Measurements from ENCODE around the gene FCMR. TPM values are rescaled to one million over a fixed set of nuclear protein-coding genes. Genes with fewer than 3 reads are reported as not detected.

FCMR gene
- total and polyA plus RNA-seq, 4 donors: 0.70 to 3.6 (median 1.7) TPM

DNA sequence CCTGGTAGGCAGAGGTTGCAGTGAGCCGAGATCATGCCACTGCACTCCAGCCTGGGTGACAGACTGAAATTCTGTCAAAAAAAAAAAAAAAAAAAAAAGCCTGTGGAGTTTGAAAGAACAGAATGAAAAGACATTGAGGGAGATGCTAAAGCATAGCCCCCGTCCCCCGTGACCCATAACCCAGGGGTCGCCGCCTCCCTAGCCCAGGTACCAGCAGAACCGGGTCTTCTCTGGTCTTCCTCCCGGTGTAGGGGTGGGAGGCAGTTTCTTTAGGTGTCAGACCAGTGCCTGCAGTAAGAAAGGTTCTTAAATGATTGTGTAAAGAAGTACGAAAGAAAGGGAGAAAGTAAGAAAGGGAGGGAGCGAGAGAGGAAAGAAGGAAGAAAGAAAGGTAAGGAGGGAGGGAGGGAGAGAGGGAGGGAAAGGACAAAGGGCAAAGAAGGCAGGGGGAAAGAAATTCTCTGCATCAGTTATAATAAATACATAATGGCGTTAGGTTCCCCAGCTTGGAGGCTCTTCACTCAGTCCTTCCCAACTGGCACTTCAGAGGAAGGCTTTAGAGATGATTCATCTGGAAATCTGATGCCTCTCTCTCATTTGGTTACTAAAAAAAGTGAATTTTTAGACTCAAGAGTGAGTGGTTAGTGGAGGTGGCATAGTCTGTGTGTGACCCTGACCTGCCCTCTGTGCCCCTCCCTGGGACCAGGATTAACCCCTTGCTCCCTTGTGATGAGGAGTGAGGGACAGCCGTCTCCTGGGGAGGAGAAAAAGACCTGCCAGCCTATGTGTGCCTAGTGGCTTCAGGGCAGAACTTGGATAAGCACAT is 23.4 kb downstream of the FCMR start (continued):
- TF ChIP-seq, protein P1, sequence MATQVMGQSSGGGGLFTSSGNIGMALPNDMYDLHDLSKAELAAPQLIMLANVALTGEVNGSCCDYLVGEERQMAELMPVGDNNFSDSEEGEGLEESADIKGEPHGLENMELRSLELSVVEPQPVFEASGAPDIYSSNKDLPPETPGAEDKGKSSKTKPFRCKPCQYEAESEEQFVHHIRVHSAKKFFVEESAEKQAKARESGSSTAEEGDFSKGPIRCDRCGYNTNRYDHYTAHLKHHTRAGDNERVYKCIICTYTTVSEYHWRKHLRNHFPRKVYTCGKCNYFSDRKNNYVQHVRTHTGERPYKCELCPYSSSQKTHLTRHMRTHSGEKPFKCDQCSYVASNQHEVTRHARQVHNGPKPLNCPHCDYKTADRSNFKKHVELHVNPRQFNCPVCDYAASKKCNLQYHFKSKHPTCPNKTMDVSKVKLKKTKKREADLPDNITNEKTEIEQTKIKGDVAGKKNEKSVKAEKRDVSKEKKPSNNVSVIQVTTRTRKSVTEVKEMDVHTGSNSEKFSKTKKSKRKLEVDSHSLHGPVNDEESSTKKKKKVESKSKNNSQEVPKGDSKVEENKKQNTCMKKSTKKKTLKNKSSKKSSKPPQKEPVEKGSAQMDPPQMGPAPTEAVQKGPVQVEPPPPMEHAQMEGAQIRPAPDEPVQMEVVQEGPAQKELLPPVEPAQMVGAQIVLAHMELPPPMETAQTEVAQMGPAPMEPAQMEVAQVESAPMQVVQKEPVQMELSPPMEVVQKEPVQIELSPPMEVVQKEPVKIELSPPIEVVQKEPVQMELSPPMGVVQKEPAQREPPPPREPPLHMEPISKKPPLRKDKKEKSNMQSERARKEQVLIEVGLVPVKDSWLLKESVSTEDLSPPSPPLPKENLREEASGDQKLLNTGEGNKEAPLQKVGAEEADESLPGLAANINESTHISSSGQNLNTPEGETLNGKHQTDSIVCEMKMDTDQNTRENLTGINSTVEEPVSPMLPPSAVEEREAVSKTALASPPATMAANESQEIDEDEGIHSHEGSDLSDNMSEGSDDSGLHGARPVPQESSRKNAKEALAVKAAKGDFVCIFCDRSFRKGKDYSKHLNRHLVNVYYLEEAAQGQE (IDR thresholded peaks at IDR 0.05): no peak
- TF ChIP-seq HNF4A (conservative IDR thresholded peaks at IDR 0.05) (no peak), HNF4G (IDR thresholded peaks at IDR 0.05) (no peak)

DNA sequence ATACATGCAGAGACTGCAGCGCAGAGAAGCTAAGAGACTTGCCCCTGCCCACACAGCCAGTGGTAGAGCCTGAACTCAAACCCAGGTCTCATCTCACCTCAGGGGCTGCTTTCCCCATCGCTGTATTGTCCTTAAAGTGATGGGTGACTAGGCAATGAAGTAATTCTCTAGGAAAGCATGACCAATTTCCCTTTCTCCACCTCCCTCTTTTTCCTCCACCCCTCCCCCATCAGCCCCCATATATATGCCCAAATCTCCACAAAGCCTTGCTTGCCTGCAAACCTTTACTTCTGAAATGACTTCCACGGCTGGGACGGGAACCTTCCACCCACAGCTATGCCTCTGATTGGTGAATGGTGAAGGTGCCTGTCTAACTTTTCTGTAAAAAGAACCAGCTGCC is 24.6 kb downstream of the FCMR start, which contains the start of gene IL24:
IL24 (plus strand) TSS at position 269 of the 400 bp plus-strand sequence. CDS start 390 bp downstream, outside the sequence.
- Histone ChIP-seq H3K36me3 (ENCODE audit: control insufficient read depth in 4 of 4, insufficient read depth in 3 of 4, low read depth in 1 of 4, low read length in 3 of 4) (no peaks in the 10 kb centered on the region), H3K9ac (ENCODE audit: low read depth in 1 of 2, low read length in 2 of 2) (no peak within 1 kb of the TSS), H3K27ac (ENCODE audit: low read depth in 1 of 2, low read length in 2 of 2) (no peak within 1 kb of the TSS), H3K9me3 (ENCODE audit: control insufficient read depth in 4 of 4, low read length in 3 of 4) (no peaks in the 10 kb centered on the region), H3K4me3 (ENCODE audit: low read depth in 1 of 3, low read length in 3 of 3) (no peak within 1 kb of the TSS), H3K4me1 (ENCODE audit: control insufficient read depth in 4 of 4, insufficient read depth in 4 of 4, low read length in 3 of 4) (peaks cover 0 to 4% (median 0%) of the 10 kb centered on the region in 4 donors), H3K27me3 (ENCODE audit: control insufficient read depth in 4 of 4, insufficient read depth in 4 of 4, low read length in 3 of 4) (no peaks in the 10 kb centered on the region)
- WGBS: 83% methylated on average over 4 of the region's 4 CpGs
- TF ChIP-seq, protein P2, sequence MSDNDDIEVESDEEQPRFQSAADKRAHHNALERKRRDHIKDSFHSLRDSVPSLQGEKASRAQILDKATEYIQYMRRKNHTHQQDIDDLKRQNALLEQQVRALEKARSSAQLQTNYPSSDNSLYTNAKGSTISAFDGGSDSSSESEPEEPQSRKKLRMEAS (IDR thresholded peaks at IDR 0.05): no peak
- DNase-seq (ENCODE audit: low spot score): no peak

DNA sequence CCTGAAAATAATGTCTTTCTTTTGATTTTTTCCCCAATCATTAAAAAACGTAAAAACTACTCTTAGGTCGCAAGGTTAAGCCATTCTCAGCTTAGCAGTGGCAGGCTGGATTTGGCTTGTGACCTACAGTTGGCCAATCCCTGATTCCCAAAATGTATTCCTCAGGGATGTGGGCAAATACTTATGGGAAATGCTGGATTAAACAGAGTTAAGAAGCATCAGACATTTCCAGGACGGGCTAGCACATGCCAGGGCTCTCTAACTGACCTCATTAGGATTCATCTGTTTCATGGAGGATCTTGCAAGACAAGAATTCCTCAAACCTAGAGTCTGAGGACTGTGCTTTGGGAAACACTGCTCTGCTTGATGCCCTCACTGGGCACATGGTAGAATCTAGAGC is 25.5 kb downstream of the FCMR start:
- no peak overlapping the region for H3K9ac ChIP-seq (ENCODE audit: low read depth in 1 of 2, low read length in 2 of 2)
- H3K27me3 ChIP-seq (ENCODE audit: control insufficient read depth in 4 of 4, insufficient read depth in 4 of 4, low read length in 3 of 4): no peaks in the 10 kb centered on the region
- TF ChIP-seq JUND (IDR thresholded peaks at IDR 0.05): no peak
- TF ChIP-seq NR2F2 (IDR thresholded peaks at IDR 0.05): peak; percentile 32
- no peak for DNase-seq (ENCODE audit: low spot score)
- 81% methylated on average over 3 of the region's 3 CpGs for WGBS
- no peak overlapping the region for H3K27ac ChIP-seq (ENCODE audit: low read depth in 1 of 2, low read length in 2 of 2)
- no peaks in the 10 kb centered on the region for H3K9me3 ChIP-seq (ENCODE audit: control insufficient read depth in 4 of 4, low read length in 3 of 4)
- H3K36me3 ChIP-seq (ENCODE audit: control insufficient read depth in 4 of 4, insufficient read depth in 3 of 4, low read depth in 1 of 4, low read length in 3 of 4): no peaks in the 10 kb centered on the region
- H3K4me3 ChIP-seq (ENCODE audit: low read depth in 1 of 3, low read length in 3 of 3): no peak overlapping the region
- peaks cover 0 to 4% (median 0%) of the 10 kb centered on the region in 4 donors for H3K4me1 ChIP-seq (ENCODE audit: control insufficient read depth in 4 of 4, insufficient read depth in 4 of 4, low read length in 3 of 4)

DNA sequence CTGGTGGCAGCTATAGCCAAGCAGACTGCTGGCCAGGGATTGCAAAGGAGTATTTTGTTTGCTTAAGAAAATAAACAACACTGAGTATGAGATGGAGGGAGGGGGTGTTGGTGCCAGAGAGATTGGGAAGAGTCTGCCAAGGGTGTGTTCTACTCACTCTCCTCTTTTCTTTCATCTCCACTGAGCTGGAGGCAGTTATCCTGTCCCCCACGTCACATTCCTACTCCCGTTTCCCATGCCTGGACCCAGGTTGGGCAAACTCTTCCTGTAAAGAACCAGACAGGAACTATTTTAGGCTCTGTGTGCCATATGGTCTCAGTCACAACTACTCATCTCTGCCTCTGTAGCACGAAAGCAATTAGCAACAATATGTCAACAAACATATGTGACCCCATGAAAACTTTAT is 25.9 kb downstream of the FCMR start:
- Histone ChIP-seq H3K9ac (ENCODE audit: low read depth in 1 of 2, low read length in 2 of 2) (no peak overlapping the region), H3K4me1 (ENCODE audit: control insufficient read depth in 4 of 4, insufficient read depth in 4 of 4, low read length in 3 of 4) (peaks cover 0 to 5% (median 2%) of the 10 kb centered on the region in 4 donors), H3K27ac (ENCODE audit: low read depth in 1 of 2, low read length in 2 of 2) (no peak overlapping the region), H3K27me3 (ENCODE audit: control insufficient read depth in 4 of 4, insufficient read depth in 4 of 4, low read length in 3 of 4) (no peaks in the 10 kb centered on the region), H3K9me3 (ENCODE audit: control insufficient read depth in 4 of 4, low read length in 3 of 4) (no peaks in the 10 kb centered on the region), H3K4me3 (ENCODE audit: low read depth in 1 of 3, low read length in 3 of 3) (no peak overlapping the region), H3K36me3 (ENCODE audit: control insufficient read depth in 4 of 4, insufficient read depth in 3 of 4, low read depth in 1 of 4, low read length in 3 of 4) (no peaks in the 10 kb centered on the region)
- 60% methylated on average over 3 of the region's 3 CpGs for WGBS
- DNase-seq (ENCODE audit: low spot score): no peak
- TF ChIP-seq, protein P3, sequence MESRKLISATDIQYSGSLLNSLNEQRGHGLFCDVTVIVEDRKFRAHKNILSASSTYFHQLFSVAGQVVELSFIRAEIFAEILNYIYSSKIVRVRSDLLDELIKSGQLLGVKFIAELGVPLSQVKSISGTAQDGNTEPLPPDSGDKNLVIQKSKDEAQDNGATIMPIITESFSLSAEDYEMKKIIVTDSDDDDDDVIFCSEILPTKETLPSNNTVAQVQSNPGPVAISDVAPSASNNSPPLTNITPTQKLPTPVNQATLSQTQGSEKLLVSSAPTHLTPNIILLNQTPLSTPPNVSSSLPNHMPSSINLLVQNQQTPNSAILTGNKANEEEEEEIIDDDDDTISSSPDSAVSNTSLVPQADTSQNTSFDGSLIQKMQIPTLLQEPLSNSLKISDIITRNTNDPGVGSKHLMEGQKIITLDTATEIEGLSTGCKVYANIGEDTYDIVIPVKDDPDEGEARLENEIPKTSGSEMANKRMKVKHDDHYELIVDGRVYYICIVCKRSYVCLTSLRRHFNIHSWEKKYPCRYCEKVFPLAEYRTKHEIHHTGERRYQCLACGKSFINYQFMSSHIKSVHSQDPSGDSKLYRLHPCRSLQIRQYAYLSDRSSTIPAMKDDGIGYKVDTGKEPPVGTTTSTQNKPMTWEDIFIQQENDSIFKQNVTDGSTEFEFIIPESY (IDR thresholded peaks at IDR 0.05): no peak
- TF ChIP-seq FOXA2 (IDR thresholded peaks at IDR 0.05): no peak
- TF ChIP-seq HNF4A (conservative IDR thresholded peaks at IDR 0.05): no peak
- TF ChIP-seq TAF1 (conservative IDR thresholded peaks at IDR 0.05): no peak
- TF ChIP-seq, protein P1 (IDR thresholded peaks at IDR 0.05): no peak
- TF ChIP-seq NR2F2 (IDR thresholded peaks at IDR 0.05): no peak
- TF ChIP-seq SP1 (IDR thresholded peaks at IDR 0.05): no peak
- TF ChIP-seq, protein P4, sequence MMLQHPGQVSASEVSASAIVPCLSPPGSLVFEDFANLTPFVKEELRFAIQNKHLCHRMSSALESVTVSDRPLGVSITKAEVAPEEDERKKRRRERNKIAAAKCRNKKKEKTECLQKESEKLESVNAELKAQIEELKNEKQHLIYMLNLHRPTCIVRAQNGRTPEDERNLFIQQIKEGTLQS (IDR thresholded peaks at IDR 0.05): no peak
- TF ChIP-seq HNF4G (IDR thresholded peaks at IDR 0.05): no peak

Measured in liver (tissue), 9 donors.